Measurements from ENCODE around the gene SLK. TPM values are rescaled to one million over a fixed set of nuclear protein-coding genes. Genes with fewer than 3 reads are reported as not detected.

SLK gene
- polyA plus RNA-seq, 1 of the 3 experiments (the other 2 are of a cell fraction), result 4.0 TPM

DNA sequence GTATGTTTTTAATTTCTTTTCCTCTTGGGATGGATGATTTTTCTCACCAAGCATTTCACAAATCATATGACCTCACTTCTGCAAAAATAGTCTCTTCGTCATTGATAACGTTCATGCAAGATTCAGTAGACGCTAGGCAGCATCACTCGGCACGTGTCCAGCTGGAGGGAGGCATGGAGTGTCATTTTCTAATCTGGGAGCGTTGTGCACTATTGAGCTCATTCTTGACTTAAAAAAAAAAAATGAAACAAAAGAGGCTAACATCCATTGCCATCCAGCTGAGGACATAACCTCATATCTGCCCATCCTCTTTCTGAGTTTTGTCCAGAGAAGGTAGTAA, 62.6 kb downstream of the SLK start:
- 96% methylated on average over 6 of the region's 6 CpGs for WGBS (ENCODE audit: low lambda C conversion rate)
- no peak for DNase-seq
- no peaks in the 10 kb centered on the region for H3K79me2 ChIP-seq (ENCODE audit: insufficient read depth)
- no peak overlapping the region for H3K4me2 ChIP-seq
- H3K27ac ChIP-seq (ENCODE audit: low read depth in 2 of 2, low read length in 1 of 2), result no peak overlapping the region
- H3K4me3 ChIP-seq (ENCODE audit: low read depth in 2 of 2, low read length in 1 of 2), result no peak overlapping the region
- no peaks in the 10 kb centered on the region for H3K9me3 ChIP-seq
- no peak overlapping the region for H3K9ac ChIP-seq
- ChIA-PET POLR2A (no interaction called here), CTCF (interaction anchor here (0.7 to 1.5 kb wide), 4 partner anchors 15 to 102 kb away, joined by 3 to 6 read pairs (median 4); no protein-coding TSS in a partner anchor)
- TF ChIP-seq RAD21 (IDR thresholded peaks at IDR 0.05; ENCODE audit: low read length), result no peak
- no peak for TF ChIP-seq TEAD4 (IDR thresholded peaks at IDR 0.05; ENCODE audit: borderline replicate concordance, insufficient read depth)
- TF ChIP-seq, protein P1, sequence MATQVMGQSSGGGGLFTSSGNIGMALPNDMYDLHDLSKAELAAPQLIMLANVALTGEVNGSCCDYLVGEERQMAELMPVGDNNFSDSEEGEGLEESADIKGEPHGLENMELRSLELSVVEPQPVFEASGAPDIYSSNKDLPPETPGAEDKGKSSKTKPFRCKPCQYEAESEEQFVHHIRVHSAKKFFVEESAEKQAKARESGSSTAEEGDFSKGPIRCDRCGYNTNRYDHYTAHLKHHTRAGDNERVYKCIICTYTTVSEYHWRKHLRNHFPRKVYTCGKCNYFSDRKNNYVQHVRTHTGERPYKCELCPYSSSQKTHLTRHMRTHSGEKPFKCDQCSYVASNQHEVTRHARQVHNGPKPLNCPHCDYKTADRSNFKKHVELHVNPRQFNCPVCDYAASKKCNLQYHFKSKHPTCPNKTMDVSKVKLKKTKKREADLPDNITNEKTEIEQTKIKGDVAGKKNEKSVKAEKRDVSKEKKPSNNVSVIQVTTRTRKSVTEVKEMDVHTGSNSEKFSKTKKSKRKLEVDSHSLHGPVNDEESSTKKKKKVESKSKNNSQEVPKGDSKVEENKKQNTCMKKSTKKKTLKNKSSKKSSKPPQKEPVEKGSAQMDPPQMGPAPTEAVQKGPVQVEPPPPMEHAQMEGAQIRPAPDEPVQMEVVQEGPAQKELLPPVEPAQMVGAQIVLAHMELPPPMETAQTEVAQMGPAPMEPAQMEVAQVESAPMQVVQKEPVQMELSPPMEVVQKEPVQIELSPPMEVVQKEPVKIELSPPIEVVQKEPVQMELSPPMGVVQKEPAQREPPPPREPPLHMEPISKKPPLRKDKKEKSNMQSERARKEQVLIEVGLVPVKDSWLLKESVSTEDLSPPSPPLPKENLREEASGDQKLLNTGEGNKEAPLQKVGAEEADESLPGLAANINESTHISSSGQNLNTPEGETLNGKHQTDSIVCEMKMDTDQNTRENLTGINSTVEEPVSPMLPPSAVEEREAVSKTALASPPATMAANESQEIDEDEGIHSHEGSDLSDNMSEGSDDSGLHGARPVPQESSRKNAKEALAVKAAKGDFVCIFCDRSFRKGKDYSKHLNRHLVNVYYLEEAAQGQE (IDR thresholded peaks at IDR 0.05; ENCODE audit: low read depth, low read length), result no peak
- TF ChIP-seq, protein P2, sequence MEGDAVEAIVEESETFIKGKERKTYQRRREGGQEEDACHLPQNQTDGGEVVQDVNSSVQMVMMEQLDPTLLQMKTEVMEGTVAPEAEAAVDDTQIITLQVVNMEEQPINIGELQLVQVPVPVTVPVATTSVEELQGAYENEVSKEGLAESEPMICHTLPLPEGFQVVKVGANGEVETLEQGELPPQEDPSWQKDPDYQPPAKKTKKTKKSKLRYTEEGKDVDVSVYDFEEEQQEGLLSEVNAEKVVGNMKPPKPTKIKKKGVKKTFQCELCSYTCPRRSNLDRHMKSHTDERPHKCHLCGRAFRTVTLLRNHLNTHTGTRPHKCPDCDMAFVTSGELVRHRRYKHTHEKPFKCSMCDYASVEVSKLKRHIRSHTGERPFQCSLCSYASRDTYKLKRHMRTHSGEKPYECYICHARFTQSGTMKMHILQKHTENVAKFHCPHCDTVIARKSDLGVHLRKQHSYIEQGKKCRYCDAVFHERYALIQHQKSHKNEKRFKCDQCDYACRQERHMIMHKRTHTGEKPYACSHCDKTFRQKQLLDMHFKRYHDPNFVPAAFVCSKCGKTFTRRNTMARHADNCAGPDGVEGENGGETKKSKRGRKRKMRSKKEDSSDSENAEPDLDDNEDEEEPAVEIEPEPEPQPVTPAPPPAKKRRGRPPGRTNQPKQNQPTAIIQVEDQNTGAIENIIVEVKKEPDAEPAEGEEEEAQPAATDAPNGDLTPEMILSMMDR (IDR thresholded peaks at IDR 0.05), result no peak
- TF ChIP-seq YY1 (IDR thresholded peaks at IDR 0.05; ENCODE audit: low read depth), result no peak
- no peak for TF ChIP-seq MXI1 (IDR thresholded peaks at IDR 0.05; ENCODE audit: low read depth, low read length)
- TF ChIP-seq TAF1 (IDR thresholded peaks at IDR 0.05; ENCODE audit: borderline replicate concordance, low read depth, low read length), result no peak
- TF ChIP-seq FOXJ3 (CRISPR knock-in tag; IDR thresholded peaks at IDR 0.05), result no peak
- TF ChIP-seq NRF1 (IDR thresholded peaks at IDR 0.05; ENCODE audit: low read depth, low read length), result no peak
- TF ChIP-seq, protein P3, sequence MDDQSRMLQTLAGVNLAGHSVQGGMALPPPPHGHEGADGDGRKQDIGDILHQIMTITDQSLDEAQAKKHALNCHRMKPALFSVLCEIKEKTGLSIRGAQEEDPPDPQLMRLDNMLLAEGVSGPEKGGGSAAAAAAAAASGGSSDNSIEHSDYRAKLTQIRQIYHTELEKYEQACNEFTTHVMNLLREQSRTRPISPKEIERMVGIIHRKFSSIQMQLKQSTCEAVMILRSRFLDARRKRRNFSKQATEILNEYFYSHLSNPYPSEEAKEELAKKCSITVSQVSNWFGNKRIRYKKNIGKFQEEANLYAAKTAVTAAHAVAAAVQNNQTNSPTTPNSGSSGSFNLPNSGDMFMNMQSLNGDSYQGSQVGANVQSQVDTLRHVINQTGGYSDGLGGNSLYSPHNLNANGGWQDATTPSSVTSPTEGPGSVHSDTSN (IDR thresholded peaks at IDR 0.05), result no peak
- TF ChIP-seq TCF12 (IDR thresholded peaks at IDR 0.05), result no peak
- TF ChIP-seq RCOR1 (IDR thresholded peaks at IDR 0.05; ENCODE audit: low read length), result no peak
- TF ChIP-seq SMC3 (IDR thresholded peaks at IDR 0.05; ENCODE audit: low read depth, low read length), result no peak
- TF ChIP-seq MEF2A (IDR thresholded peaks at IDR 0.05; ENCODE audit: borderline replicate concordance, low read depth), result no peak
- H3K9me2 ChIP-seq, result no peaks in the 10 kb centered on the region
- H2AFZ ChIP-seq (ENCODE audit: low read depth), result no peak overlapping the region
- peaks cover 7% of the 10 kb centered on the region for H3F3A ChIP-seq (replicated peaks; ENCODE audit: insufficient read depth)
- H4K20me1 ChIP-seq (ENCODE audit: insufficient read depth), result no peaks in the 10 kb centered on the region
- no peaks in the 10 kb centered on the region; a peak in 1 of 4 replicates for H3K4me1 ChIP-seq (ENCODE audit: control insufficient read depth in 1 of 2, insufficient read depth in 2 of 2, low read depth in 1 of 2, low read length in 1 of 2)
- H3K36me3 ChIP-seq (replicated peaks in 1 of 2; ENCODE audit: control insufficient read depth in 1 of 2, insufficient read depth in 2 of 2, low read length in 1 of 2), result peaks cover 43 to 44% of the 10 kb centered on the region in 2 experiments
- H3K27me3 ChIP-seq (ENCODE audit: insufficient read depth), result no peaks in the 10 kb centered on the region
